Measurements from ENCODE around the gene PITPNC1.
A peak's percentile ranks its signal among the peaks of the same experiment; 100 is the strongest.

Gene PITPNC1

GRCh38 chr17:67531291-67531690, 154.2 kb downstream of the PITPNC1 start:
- peak; percentile 82 for DNase-seq (ENCODE audit: low spot score)
- no peak for TF ChIP-seq CTCF (IDR thresholded peaks at IDR 0.05; ENCODE audit: borderline replicate concordance, control extremely low read depth, extremely low read depth, insufficient read depth, missing control alignments)
- in situ Hi-C loops (cut with MboI; ENCODE audit: low sequenced_read_pairs, unreplicated experiment), result no loop called here

- no peak for TF ChIP-seq CTCF (IDR thresholded peaks at IDR 0.05; ENCODE audit: borderline replicate concordance, control extremely low read depth, extremely low read depth, insufficient read depth, missing control alignments)
- DNase-seq (ENCODE audit: low spot score), result no peak
- in situ Hi-C loops (cut with MboI; ENCODE audit: low sequenced_read_pairs, unreplicated experiment), result no loop called here
Observed at GRCh38 chr17:67532326-67532871, 155.3 kb downstream of the PITPNC1 start.

GRCh38 chr17:67534941-67535340, 157.9 kb downstream of the PITPNC1 start:
- in situ Hi-C loops (cut with MboI; ENCODE audit: low sequenced_read_pairs, unreplicated experiment), result no loop called here
- no peak for TF ChIP-seq CTCF (IDR thresholded peaks at IDR 0.05; ENCODE audit: borderline replicate concordance, control extremely low read depth, extremely low read depth, insufficient read depth, missing control alignments)
- no peak for DNase-seq (ENCODE audit: low spot score)

GRCh38 chr17:67542219-67543114, 165.4 kb downstream of the PITPNC1 start:
- DNase-seq (ENCODE audit: low spot score), result no peak
- in situ Hi-C loops (cut with MboI; ENCODE audit: low sequenced_read_pairs, unreplicated experiment), result no loop called here
- TF ChIP-seq CTCF (IDR thresholded peaks at IDR 0.05; ENCODE audit: borderline replicate concordance, control extremely low read depth, extremely low read depth, insufficient read depth, missing control alignments), result no peak

GRCh38 chr17:67544364-67544955, 167.4 kb downstream of the PITPNC1 start:
- in situ Hi-C loops (cut with MboI; ENCODE audit: low sequenced_read_pairs, unreplicated experiment), result no loop called here
- TF ChIP-seq CTCF (IDR thresholded peaks at IDR 0.05; ENCODE audit: borderline replicate concordance, control extremely low read depth, extremely low read depth, insufficient read depth, missing control alignments), result no peak

GRCh38 chr17:67546578-67547527, 169.8 kb downstream of the PITPNC1 start:
- in situ Hi-C loops (cut with MboI; ENCODE audit: low sequenced_read_pairs, unreplicated experiment), result no loop called here
- TF ChIP-seq CTCF (IDR thresholded peaks at IDR 0.05; ENCODE audit: borderline replicate concordance, control extremely low read depth, extremely low read depth, insufficient read depth, missing control alignments), result no peak
- DNase-seq (ENCODE audit: low spot score), result peak; percentile 81

More at GRCh38 chr17:67544364-67544955, 167.4 kb downstream of the PITPNC1 start:
- no peak for DNase-seq (ENCODE audit: low spot score)
